HEK293 (cell line): ENCODE measurements around the gene FAM76A.

Source experiments
- EGR2 ChIP-seq: fragments of 450-650 bp; formaldehyde crosslinking; IDR thresholded peaks from 2 replicates; pipeline ENCODE4 v1.5.1; 2016; ENCODE audit warnings: low read depth, missing biosample characterization, missing genetic modification characterization
- HIC1 ChIP-seq: fragments of 450-650 bp; formaldehyde crosslinking; IDR thresholded peaks from 2 replicates; pipeline ENCODE4 v1.5.1; 2016; ENCODE audit warnings: missing biosample characterization, missing genetic modification characterization
- KLF7 ChIP-seq: fragments of 450-650 bp; formaldehyde crosslinking; IDR thresholded peaks from 2 replicates; pipeline ENCODE4 v1.5.1; 2016; ENCODE audit warnings: missing biosample characterization, missing genetic modification characterization, borderline replicate concordance
- PRDM6 ChIP-seq: fragments of 450-650 bp; formaldehyde crosslinking; IDR thresholded peaks from 2 replicates; pipeline ENCODE4 v1.5.1; 2017; ENCODE audit warnings: missing biosample characterization, missing genetic modification characterization
- SCRT1 ChIP-seq: fragments of 450-650 bp; formaldehyde crosslinking; IDR thresholded peaks from 2 replicates; pipeline ENCODE4 v1.5.1; 2016; ENCODE audit warnings: missing biosample characterization, missing genetic modification characterization, borderline replicate concordance
- TRIM28 ChIP-seq: IDR thresholded peaks from 2 replicates; pipeline ENCODE4 v1.6.1; 2011; ENCODE audit warnings: low read length, control low read depth, borderline replicate concordance
- ZBTB20 ChIP-seq: fragments of 450-650 bp; formaldehyde crosslinking; IDR thresholded peaks from 2 replicates; pipeline ENCODE4 v1.5.1; 2016; ENCODE audit warnings: missing biosample characterization, missing genetic modification characterization
- ZFP3 ChIP-seq: fragments of 450-650 bp; formaldehyde crosslinking; IDR thresholded peaks from 2 replicates; pipeline ENCODE4 v1.5.1; 2016; ENCODE audit warnings: low read depth, missing biosample characterization, missing genetic modification characterization
- ZFP37 ChIP-seq: fragments of 450-650 bp; formaldehyde crosslinking; IDR thresholded peaks from 2 replicates; pipeline ENCODE4 v1.5.1; 2016; ENCODE audit warnings: missing biosample characterization, missing genetic modification characterization
- ZNF280C ChIP-seq: fragments of 450-650 bp; formaldehyde crosslinking; IDR thresholded peaks from 2 replicates; pipeline ENCODE4 v1.5.1; 2016; ENCODE audit warnings: missing biosample characterization, missing genetic modification characterization
- ZNF292 ChIP-seq: fragments of 450-650 bp; formaldehyde crosslinking; IDR thresholded peaks from 2 replicates; pipeline ENCODE4 v1.5.1; 2016; ENCODE audit warnings: low read depth, missing biosample characterization, missing genetic modification characterization, borderline replicate concordance
- ZNF302 ChIP-seq: fragments of 450-650 bp; formaldehyde crosslinking; IDR thresholded peaks from 2 replicates; pipeline ENCODE4 v1.5.1; 2016; ENCODE audit warnings: missing biosample characterization, missing genetic modification characterization, low read depth
- ZNF335 ChIP-seq: fragments of 450-650 bp; formaldehyde crosslinking; conservative IDR thresholded peaks from 2 replicates; pipeline ENCODE4 v1.5.1; 2016; ENCODE audit warnings: missing biosample characterization, missing genetic modification characterization
- ZNF366 ChIP-seq: fragments of 450-650 bp; formaldehyde crosslinking; conservative IDR thresholded peaks from 2 replicates; pipeline ENCODE4 v1.5.1; 2016; ENCODE audit warnings: missing biosample characterization, missing genetic modification characterization
- ZNF514 ChIP-seq: fragments of 450-650 bp; formaldehyde crosslinking; IDR thresholded peaks from 2 replicates; pipeline ENCODE4 v1.5.1; 2016; ENCODE audit warnings: missing biosample characterization, missing genetic modification characterization
- ZNF518A ChIP-seq: fragments of 450-650 bp; formaldehyde crosslinking; conservative IDR thresholded peaks from 2 replicates; pipeline ENCODE4 v1.5.1; 2016; ENCODE audit warnings: low read depth, missing biosample characterization, missing genetic modification characterization
- ZNF555 ChIP-seq: fragments of 450-650 bp; formaldehyde crosslinking; conservative IDR thresholded peaks from 2 replicates; pipeline ENCODE4 v1.5.1; 2017; ENCODE audit warnings: missing biosample characterization, mild to moderate bottlenecking, missing genetic modification characterization, inconsistent platforms
- ZNF561 ChIP-seq: fragments of 450-650 bp; IDR thresholded peaks from 2 replicates; pipeline ENCODE4 v1.5.1; 2018; ENCODE audit warnings: missing biosample characterization, missing genetic modification characterization, borderline replicate concordance
- ZNF610 ChIP-seq: fragments of 450-650 bp; formaldehyde crosslinking; IDR thresholded peaks from 2 replicates; pipeline ENCODE4 v1.5.1; 2016; ENCODE audit warnings: missing biosample characterization, missing genetic modification characterization, borderline replicate concordance
- ZNF639 ChIP-seq: fragments of 450-650 bp; formaldehyde crosslinking; IDR thresholded peaks from 2 replicates; pipeline ENCODE4 v1.5.1; 2016; ENCODE audit warnings: missing biosample characterization, missing genetic modification characterization
- ZNF660 ChIP-seq: fragments of 450-650 bp; IDR thresholded peaks from 2 replicates; pipeline ENCODE4 v1.5.1; 2018; ENCODE audit warnings: missing biosample characterization, mild to moderate bottlenecking, missing genetic modification characterization
- ZNF670 ChIP-seq: fragments of 450-650 bp; formaldehyde crosslinking; IDR thresholded peaks from 2 replicates; pipeline ENCODE4 v1.5.1; 2016; ENCODE audit warnings: missing biosample characterization, missing genetic modification characterization, low read depth
- ZNF701 ChIP-seq: fragments of 450-650 bp; formaldehyde crosslinking; IDR thresholded peaks from 2 replicates; pipeline ENCODE4 v1.5.1; 2016; ENCODE audit warnings: missing biosample characterization, missing genetic modification characterization
- ZNF777 ChIP-seq: fragments of 450-650 bp; formaldehyde crosslinking; IDR thresholded peaks from 2 replicates; pipeline ENCODE4 v1.5.1; 2017; ENCODE audit warnings: missing biosample characterization, missing genetic modification characterization, borderline replicate concordance
- ZNF791 ChIP-seq: fragments of 450-650 bp; formaldehyde crosslinking; IDR thresholded peaks from 2 replicates; pipeline ENCODE4 v1.5.1; 2016; ENCODE audit warnings: missing biosample characterization, missing genetic modification characterization

The FAM76A gene

GRCh38 chr1:27726173-27727044 is 648 bp downstream of the FAM76A start (continued):
- TF ChIP-seq HIC1, result no peak
- no peak for TF ChIP-seq PRDM6
- no peak for TF ChIP-seq ZNF280C (tag by site-specific recombination)
- no peak for TF ChIP-seq ZNF514 (tag by site-specific recombination)
- 0 out of 2 replicates have a peak, but pooled peaks have one; percentile 44 for TF ChIP-seq ZNF561 (tag by site-specific recombination)
- no peak for TF ChIP-seq ZNF302 (tag by site-specific recombination)
- no peak; the same call in 1 of the 2 replicates for TF ChIP-seq ZBTB20 (tag by site-specific recombination)
- no peak for TF ChIP-seq EGR2 (tag by site-specific recombination)
- no peak for TF ChIP-seq ZNF518A (tag by site-specific recombination)
- no peak for TF ChIP-seq ZNF639 (tag by site-specific recombination)
- peak; percentile 96 for TF ChIP-seq ZNF335 (tag by site-specific recombination)
- no peak for TF ChIP-seq KLF7 (tag by site-specific recombination)
- no peak for TF ChIP-seq ZNF292 (tag by site-specific recombination)
- TF ChIP-seq ZFP37 (tag by site-specific recombination), result no peak
- TF ChIP-seq ZNF777, result no peak
- TF ChIP-seq ZNF701 (tag by site-specific recombination), result no peak
- no peak for TF ChIP-seq ZNF555 (tag by site-specific recombination)
- TF ChIP-seq SCRT1, result no peak
- no peak for TF ChIP-seq TRIM28
- peak; percentile 56; the same call in 1 of the 2 replicates for TF ChIP-seq ZNF660 (tag by site-specific recombination)
- no peak for TF ChIP-seq ZNF366
- no peak for TF ChIP-seq ZFP3 (tag by site-specific recombination)
- no peak for TF ChIP-seq ZNF791
- TF ChIP-seq ZNF670 (tag by site-specific recombination), result no peak
- no peak for TF ChIP-seq ZNF610 (tag by site-specific recombination)
